Motor neuron (in vitro differentiated cells): ENCODE data around the gene TRAPPC2L. TPM values are rescaled to one million over a fixed set of nuclear protein-coding genes. Genes with fewer than 3 reads are reported as not detected.
"Not testable (repeated sequence)": the region's sequence is repeated elsewhere in the genome, so short reads cannot be mapped to it uniquely, and the experiment has no call there.

Experiments used
- ATAC-seq, 8 experiments: fragments of 200-7000 bp; cut with Tn5 transposase; replicated peaks in 6 of 8; 2 replicates each; pipeline ENCODE4 v1.8.0; 2021; ENCODE audit warnings: mild to moderate bottlenecking in 8 of 8, moderate library complexity in 8 of 8
- H3K27ac ChIP-seq, 2 donors: fragments of 250-450 bp; sonication (Bioruptor Pico); 2 replicates each; pipeline ENCODE4 v1.9.0; 2021; ENCODE audit warnings: antibody characterized with exemption in 2 of 2, mild to moderate bottlenecking in 2 of 2, moderate library complexity in 1 of 2
- H3K4me1 ChIP-seq, 2 donors: fragments of 250-450 bp; sonication (Bioruptor Pico); replicated peaks in 1 of 2; 2 replicates each; pipeline ENCODE4 v1.6.1; 2021; ENCODE audit warnings: antibody characterized with exemption in 2 of 2, mild to moderate bottlenecking in 2 of 2, moderate library complexity in 1 of 2
- H3K4me3 ChIP-seq, 5 donors: fragments of 250-450 bp; sonication (Bioruptor Pico); 2 replicates each; pipeline ENCODE4 v1.9.0; 2021; ENCODE audit warnings: antibody characterized with exemption in 5 of 5, mild to moderate bottlenecking in 5 of 5, moderate library complexity in 4 of 5
- WGBS, 10 experiments: fragments of 450-650 bp; shearing (Covaris generic); methylation state at CpG; one replicate each; pipeline ENCODE4 v1.0.0; 2022; 5-methylcytosine and 5-hydroxymethylcytosine counted together
- in situ Hi-C, 9 experiments: fragments of 400-800 bp; cut with MboI; loops; one replicate each; pipeline ENCODE4 v1.15.0; 2021; ENCODE audit warnings: low sequenced_read_pairs in 9 of 9, low pct_unique_long_range_greater_than_20kb in 2 of 9; ENCODE audit not compliant: unreplicated experiment in 9 of 9
- total RNA-seq, 8 experiments: library from RNA; unstranded; fragments of 300-600 nt; gene quantifications; 2 replicates each; pipeline versions ENCODE4 v1.2.3 to v1.2.4, GENCODE V29; 2022

The TRAPPC2L gene
- total RNA-seq, 8 experiments from 2014 or later = 31.5 to 93.6 (median 52.3) TPM

- WGBS, 10 experiments = 83 to 100% (median 94%) methylated on average over 1 to 4 of the region's 24 CpGs; no CpG with 5 or more reads in 4 of the 10 experiments
- in situ Hi-C loops = loop anchor here in 1 of 9 experiments (25.0 kb wide), 1 partner anchor 340 kb away; the partner anchor contains the start of gene CDH15
- H3K27ac ChIP-seq = no peak overlapping the region
- no peak overlapping the region for H3K4me3 ChIP-seq
- no peak for ATAC-seq
- H3K4me1 ChIP-seq = no peaks in the 10 kb centered on the region
Measured at GRCh38 chr16:88822281-88823040, 34.5 kb upstream of the TRAPPC2L start.

DNA sequence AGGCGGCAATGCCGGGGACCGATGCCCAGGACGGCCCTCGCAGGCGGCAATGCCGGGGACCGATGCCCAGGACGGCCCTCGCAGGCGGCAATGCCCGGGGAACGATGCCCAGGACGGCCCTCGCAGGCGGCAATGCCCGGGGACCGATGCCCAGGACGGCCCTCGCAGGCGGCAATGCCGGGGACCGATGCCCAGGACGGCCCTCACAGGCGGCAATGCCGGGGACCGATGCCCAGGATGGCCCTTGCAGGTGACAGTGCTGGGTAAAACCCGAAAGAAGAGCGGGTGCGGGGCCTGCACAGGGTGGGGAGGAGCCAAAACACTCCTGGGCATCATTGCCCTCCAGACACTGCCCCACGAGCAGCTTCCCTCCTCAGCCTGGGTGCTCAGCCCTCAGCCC is 33.3 kb upstream of the TRAPPC2L start:
- in situ Hi-C loops = loop anchor here in 1 of 9 experiments (25.0 kb wide), 1 partner anchor 339 kb away; the partner anchor contains the start of gene CDH15
- not testable (repeated sequence) for H3K4me3 ChIP-seq, H3K27ac ChIP-seq, H3K4me1 ChIP-seq, ATAC-seq
- 100% methylated on average over 1 of the region's 31 CpGs; no CpG with 5 or more reads in 9 of the 10 experiments for WGBS, 10 experiments

- H3K27ac ChIP-seq = no peak overlapping the region
- peak in 1 of 8 experiments; percentile 13 for ATAC-seq
- WGBS, 10 experiments = 93 to 100% methylated on average over 1 to 3 of the region's 33 CpGs; no CpG with 5 or more reads in 8 of the 10 experiments
- no peaks in the 10 kb centered on the region for H3K4me1 ChIP-seq
- H3K4me3 ChIP-seq = no peak overlapping the region
- in situ Hi-C loops = loop anchor here in 1 of 9 experiments (25.0 kb wide), 1 partner anchor 338 kb away; the partner anchor contains the start of gene CDH15
Measured at GRCh38 chr16:88824256-88825077, 32.5 kb upstream of the TRAPPC2L start.

- H3K4me3 ChIP-seq = no peak overlapping the region
- H3K27ac ChIP-seq = no peak overlapping the region
- no CpG with 5 or more reads among the region's 12 CpGs for WGBS, 10 experiments
- ATAC-seq = no peak
- in situ Hi-C loops = no loop called here
- H3K4me1 ChIP-seq = no peaks in the 10 kb centered on the region
Measured at GRCh38 chr16:88825146-88825545, 31.8 kb upstream of the TRAPPC2L start.

DNA sequence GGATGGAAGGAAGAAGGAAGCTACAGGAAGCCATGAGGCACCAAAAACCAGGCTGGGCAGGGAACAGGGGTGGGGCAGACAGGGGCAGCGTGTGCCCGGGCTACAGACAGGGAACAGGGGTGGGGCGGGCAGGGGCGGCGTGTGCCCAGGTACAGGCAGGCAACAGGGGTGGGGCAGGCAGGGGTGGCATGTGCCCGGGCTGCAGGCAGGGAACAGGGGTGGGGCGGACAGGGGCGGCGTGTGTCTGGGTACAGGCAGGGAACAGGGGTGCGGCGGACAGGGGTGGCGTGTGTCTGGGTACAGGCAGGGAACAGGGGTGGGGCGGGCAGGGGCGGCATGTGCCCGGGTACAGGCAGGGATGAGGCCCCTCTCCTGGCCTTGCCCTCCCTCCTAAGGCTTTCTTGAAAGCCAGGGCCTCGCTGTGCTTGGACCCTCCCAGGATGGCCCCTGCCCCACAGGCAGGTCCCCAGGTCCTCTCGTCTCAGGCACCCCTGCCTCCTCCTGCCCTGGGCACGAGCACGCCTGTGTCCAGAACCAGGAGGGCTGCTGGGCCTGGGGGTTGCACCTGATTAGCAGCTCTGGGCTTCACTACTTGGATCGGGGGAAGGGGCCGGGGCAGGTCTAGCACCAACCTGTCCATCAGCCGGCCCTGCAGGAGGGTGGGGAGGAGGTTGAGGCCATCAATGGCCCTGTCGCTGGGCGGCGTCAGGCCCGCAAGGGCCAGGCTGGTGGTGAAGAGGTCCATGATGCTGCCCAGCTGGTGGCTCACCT is 30.7 kb upstream of the TRAPPC2L start:
- H3K4me3 ChIP-seq = no peak overlapping the region
- in situ Hi-C loops = no loop called here
- peak in 2 of 8 experiments; percentile 6 to 8 for ATAC-seq
- no peak overlapping the region for H3K27ac ChIP-seq
- H3K4me1 ChIP-seq = no peaks in the 10 kb centered on the region
- WGBS, 10 experiments = no CpG with 5 or more reads among the region's 26 CpGs

GRCh38 chr16:88827727-88828126 is 29.2 kb upstream of the TRAPPC2L start:
- in situ Hi-C loops = no loop called here
- no peak for ATAC-seq
- 83 to 100% (median 87%) methylated on average over 1 to 4 of the region's 21 CpGs; no CpG with 5 or more reads in 7 of the 10 experiments for WGBS, 10 experiments
- H3K27ac ChIP-seq = no peak overlapping the region
- no peak overlapping the region for H3K4me3 ChIP-seq
- no peaks in the 10 kb centered on the region for H3K4me1 ChIP-seq

DNA sequence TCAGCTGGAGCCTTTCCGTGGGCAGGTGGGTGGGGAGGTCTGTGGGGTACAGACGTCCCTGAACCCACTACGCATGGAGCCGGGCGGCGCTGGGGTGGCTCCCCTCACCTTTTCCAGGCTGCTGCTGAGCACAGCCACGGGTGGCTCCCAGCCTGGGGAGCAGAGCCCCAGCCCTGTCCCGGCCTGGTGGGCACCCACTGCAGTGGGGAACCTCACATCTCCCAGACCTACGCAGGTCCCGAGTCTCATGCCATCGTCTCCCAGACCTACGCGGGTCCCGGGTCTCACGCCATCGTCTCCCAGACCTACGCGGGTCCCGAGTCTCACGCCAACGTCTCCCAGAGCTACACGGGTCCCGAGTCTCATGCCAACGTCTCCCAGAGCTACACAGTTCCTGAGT is 28.2 kb upstream of the TRAPPC2L start:
- ATAC-seq = no peak
- 40 to 80% methylated on average over 1 to 3 of the region's 24 CpGs; no CpG with 5 or more reads in 8 of the 10 experiments for WGBS, 10 experiments
- Histone ChIP-seq H3K4me1 (no peaks in the 10 kb centered on the region), H3K27ac (no peak overlapping the region), H3K4me3 (no peak overlapping the region)
- in situ Hi-C loops = no loop called here

- no peak overlapping the region for H3K4me3 ChIP-seq
- in situ Hi-C loops = no loop called here
Measured at GRCh38 chr16:88830258-88830657, 26.7 kb upstream of the TRAPPC2L start.

DNA sequence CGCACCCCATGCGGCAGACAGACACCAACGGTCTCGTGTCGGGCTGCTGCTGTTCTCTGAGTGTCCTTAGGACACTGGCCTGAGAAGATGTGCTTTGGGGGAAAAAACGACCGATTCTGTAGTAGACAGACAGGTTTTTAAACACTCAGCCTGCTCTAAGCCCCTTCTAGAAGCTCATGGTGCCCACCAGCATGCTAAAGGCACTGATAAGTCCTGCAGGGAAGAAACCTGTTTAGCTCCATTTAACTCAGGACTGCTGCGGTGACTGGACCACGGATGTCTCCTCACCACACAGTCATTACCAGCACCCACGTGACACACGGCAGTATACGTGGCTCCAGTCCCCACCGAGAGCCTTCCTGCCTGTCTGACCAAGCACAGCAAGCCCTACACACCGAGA is 26.1 kb upstream of the TRAPPC2L start:
- no peaks in the 10 kb centered on the region for H3K4me1 ChIP-seq
- H3K4me3 ChIP-seq = no peak overlapping the region
- ATAC-seq = no peak
- 70 to 100% (median 92%) methylated on average over 1 to 7 of the region's 14 CpGs; no CpG with 5 or more reads in 6 of the 10 experiments for WGBS, 10 experiments
- in situ Hi-C loops = no loop called here
- no peak overlapping the region for H3K27ac ChIP-seq

More at GRCh38 chr16:88830258-88830657, 26.7 kb upstream of the TRAPPC2L start:
- Histone ChIP-seq H3K27ac (no peak overlapping the region), H3K4me1 (no peaks in the 10 kb centered on the region)
- 67 to 90% (median 80%) methylated on average over 2 to 5 of the region's 11 CpGs; no CpG with 5 or more reads in 5 of the 10 experiments for WGBS, 10 experiments
- ATAC-seq = no peak

DNA sequence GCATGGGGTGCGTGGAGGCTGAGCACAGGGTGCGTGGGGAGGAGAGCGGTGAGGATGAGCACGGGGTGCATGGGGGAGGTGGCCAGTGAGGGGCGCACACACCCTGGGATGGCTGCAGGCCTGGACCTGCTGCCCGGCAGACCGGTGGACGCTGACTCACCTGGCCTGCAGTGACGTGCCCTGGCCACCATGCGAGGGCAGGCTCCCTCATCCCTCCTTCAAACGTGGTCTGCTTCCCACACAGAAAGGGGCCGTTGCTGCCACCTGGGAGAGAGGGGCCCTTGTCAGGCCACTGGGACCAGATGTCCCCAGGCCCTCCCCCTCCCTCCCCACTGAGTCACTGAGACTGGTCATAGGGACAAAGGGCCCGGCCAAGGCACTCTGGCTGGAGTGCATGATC is 25.1 kb upstream of the TRAPPC2L start:
- WGBS, 10 experiments = no CpG with 5 or more reads among the region's 13 CpGs
- Histone ChIP-seq H3K27ac (no peak overlapping the region), H3K4me3 (no peak overlapping the region), H3K4me1 (no peaks in the 10 kb centered on the region)
- in situ Hi-C loops = no loop called here
- ATAC-seq = peak in 6 of 8 experiments; percentile 24 to 63 (median 34)

GRCh38 chr16:88833086-88833485 is 23.8 kb upstream of the TRAPPC2L start:
- no peak overlapping the region for H3K4me3 ChIP-seq
- ATAC-seq = no peak
- no peak overlapping the region for H3K27ac ChIP-seq
- no peaks in the 10 kb centered on the region for H3K4me1 ChIP-seq
- WGBS, 10 experiments = 80 to 100% (median 91%) methylated on average over 1 to 12 of the region's 13 CpGs; no CpG with 5 or more reads in 3 of the 10 experiments
- in situ Hi-C loops = no loop called here

DNA sequence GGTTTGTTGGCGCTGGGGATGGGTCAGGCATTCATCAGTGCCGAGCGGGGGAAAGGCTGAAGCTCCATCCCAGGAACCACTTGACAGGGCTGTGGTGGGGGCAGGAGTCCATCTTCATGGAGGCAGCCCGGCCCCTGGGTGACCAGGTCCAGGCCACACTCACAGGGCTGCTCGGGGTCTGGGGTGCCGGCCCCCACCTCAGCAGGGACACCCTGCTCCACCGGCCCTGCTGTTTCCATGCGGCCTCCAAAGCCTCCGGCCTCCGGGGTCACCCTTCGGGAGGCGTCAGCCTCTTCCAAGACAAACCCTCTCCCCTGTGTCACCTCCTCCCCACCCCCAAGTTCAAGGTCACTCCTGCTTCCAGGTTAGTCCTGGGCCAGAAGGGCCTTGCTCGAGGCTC is 22.3 kb upstream of the TRAPPC2L start:
- 60 to 95% (median 86%) methylated on average over 1 to 9 of the region's 13 CpGs; no CpG with 5 or more reads in 7 of the 10 experiments for WGBS, 10 experiments
- H3K4me1 ChIP-seq = no peaks in the 10 kb centered on the region
- in situ Hi-C loops = no loop called here
- no peak overlapping the region for H3K27ac ChIP-seq
- no peak overlapping the region for H3K4me3 ChIP-seq
- ATAC-seq = no peak
